Stomach (tissue), 4 donors: ENCODE results near the gene QRICH1.

ENCODE experiments used
- CTCF ChIP-seq, 7 experiments: fragments of 450-650 bp in 4 of 7; fragments of 200-600 bp in 3 of 7; sonication (generic) in 3 of 7; IDR thresholded peaks; one replicate each; pipeline ENCODE4 v1.5.1; 2016 to 2019; ENCODE audit warnings: antibody characterized with exemption in 7 of 7, control low read depth in 2 of 7, mild to moderate bottlenecking in 1 of 7
- EP300 ChIP-seq: sonication (generic); formaldehyde crosslinking; IDR thresholded peaks from one replicate; pipeline ENCODE4 v1.6.1; 2017; ENCODE audit warnings: antibody characterized with exemption
- POLR2A ChIP-seq, 4 donors: fragments of 450-650 bp; IDR thresholded peaks; one replicate each; pipeline ENCODE4 v1.6.1; 2016; ENCODE audit warnings: antibody characterized with exemption in 4 of 4, control low read depth in 2 of 4, mild to moderate bottlenecking in 1 of 4, moderate library complexity in 1 of 4
- POLR2AphosphoS5 ChIP-seq, 3 donors: sonication (generic); formaldehyde crosslinking; IDR thresholded peaks; one replicate each; pipeline ENCODE4 v1.6.1; 2016; ENCODE audit warnings: antibody characterized with exemption in 3 of 3

GRCh38 chr3:49104052-49104426 is 10.2 kb upstream of the QRICH1 start:
- no peak for TF ChIP-seq POLR2AphosphoS5 (IDR thresholded peaks at IDR 0.05)
- TF ChIP-seq CTCF (IDR thresholded peaks at IDR 0.05), result no peak
- TF ChIP-seq POLR2A (IDR thresholded peaks at IDR 0.05), result no peak
- no peak for TF ChIP-seq EP300
